ENCODE results near the gene PSMA5. TPM values are rescaled to one million over a fixed set of nuclear protein-coding genes. Genes with fewer than 3 reads are reported as not detected.
"Not testable (repeated sequence)": the region's sequence is repeated elsewhere in the genome, so short reads cannot be mapped to it uniquely, and the experiment has no call there.

The PSMA5 gene
- total RNA-seq, 1 experiment from 2014 or later, result 190 TPM

DNA sequence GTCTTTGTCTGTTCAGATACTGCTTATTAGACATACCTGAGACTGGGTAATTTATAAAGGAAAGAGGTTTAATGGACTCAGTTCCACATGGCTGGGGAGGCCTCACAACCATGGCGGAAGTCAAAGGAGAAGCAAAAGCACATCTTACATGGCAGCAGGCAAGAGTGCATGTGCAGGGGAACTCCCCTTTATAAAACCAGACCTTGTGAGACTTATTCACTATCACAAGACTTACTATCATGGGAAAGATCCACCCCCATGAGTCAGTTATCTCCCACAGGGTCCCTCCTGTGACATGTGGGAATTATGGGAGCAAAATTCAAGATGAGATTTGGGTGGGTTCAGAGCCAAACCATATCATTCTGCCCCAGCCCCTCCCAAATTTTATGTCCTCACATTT lies 7.1 kb upstream of the PSMA5 start:
- peak; percentile 5 for DNase-seq (ENCODE audit: low spot score)

DNA sequence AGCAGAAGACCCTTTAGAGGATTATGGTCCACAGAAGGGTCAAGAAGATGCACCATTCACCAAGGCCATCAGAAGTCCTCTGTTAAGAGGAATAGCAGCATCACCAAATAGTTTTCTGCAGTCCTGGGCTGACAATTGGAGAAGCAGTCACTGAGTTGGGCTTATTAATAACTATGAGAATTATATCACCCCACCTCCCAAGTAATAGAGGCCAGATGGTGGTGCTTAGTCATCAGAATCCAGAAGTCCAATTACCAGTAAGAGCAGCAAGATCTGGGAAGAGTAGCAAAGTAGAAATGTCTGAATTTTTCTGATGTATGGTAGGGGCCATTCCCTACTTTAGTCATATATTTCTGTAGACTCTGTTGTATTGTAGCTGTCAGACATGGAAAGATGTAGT lies 6.1 kb upstream of the PSMA5 start:
- no peak for DNase-seq (ENCODE audit: low spot score)

DNA sequence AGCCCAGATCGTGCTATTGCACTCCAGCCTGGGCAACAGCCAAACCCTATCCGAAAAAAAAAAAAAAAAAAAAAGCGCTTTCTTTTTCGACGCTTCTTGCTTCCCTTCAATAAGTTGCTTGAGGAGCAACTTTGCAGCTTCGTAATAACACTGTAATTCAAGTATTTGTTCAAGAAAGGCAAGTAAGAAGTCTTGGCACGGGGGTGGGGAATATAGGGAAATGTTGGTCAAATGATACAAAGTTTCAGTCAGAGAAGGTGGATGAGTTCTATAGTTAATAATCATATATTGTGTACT lies 871 bp upstream of the PSMA5 start:
- DNase-seq (ENCODE audit: low spot score), result no peak

DNA sequence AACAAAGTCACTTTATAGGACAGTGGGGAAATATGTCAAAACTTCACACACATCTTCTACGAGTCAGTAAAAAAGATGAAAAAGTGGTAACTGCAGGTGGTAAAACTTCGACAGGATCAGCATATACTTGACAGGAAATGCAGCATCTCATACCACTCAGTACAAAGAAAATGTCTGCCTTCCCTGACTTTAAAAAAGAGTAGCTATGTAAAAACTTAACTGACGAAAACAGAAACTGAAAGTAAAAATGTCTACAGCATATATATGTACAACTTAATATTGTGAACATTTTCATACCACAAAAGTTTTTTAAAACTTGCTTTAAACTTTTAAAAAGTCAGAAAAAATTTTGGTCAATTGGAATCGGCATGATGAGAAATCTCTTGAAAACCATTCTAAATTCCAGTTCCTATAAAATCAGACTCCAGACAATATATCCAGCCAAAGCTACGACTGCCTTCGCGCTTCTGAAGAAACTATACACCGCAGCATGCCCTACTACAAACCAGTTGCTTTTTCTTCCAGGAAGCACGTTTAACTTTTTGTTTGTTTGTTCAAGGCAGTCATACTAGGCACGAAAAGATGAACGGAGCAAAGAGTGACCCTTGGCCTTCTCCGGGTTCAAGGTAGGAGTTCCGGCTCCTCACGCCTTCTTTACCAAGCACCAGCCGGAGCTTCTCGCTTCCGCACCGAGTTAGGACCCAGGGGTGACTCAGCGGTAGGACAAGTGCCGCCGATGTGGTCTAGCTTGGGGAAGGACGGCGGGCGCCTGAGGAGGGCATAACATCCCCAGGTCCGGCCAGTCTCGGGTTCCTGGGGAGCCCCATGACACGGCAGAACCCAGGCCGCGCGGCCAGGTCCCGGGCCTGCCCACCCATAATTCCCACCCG lies 612 bp downstream of the PSMA5 start:
- peak; percentile 32 for DNase-seq (ENCODE audit: low spot score)

DNA sequence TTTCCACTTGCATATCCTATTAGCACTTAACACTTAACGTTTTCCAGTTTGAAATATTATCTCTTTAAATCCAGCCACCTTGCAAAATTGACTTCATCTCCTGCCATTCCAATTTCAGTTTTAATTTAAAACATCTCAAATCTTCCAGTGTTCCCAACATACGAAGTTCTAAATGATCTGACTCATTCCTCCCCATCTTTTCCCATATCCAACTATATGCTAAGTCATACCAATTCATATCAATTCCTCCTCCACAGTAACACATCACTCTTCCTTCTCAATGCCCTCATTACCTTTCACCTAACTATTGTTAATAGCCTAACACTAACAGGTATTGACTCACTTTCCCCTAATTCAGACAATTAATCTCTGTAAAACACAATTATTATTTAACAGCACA lies 2.8 kb downstream of the PSMA5 start:
- DNase-seq (ENCODE audit: low spot score), result no peak

DNA sequence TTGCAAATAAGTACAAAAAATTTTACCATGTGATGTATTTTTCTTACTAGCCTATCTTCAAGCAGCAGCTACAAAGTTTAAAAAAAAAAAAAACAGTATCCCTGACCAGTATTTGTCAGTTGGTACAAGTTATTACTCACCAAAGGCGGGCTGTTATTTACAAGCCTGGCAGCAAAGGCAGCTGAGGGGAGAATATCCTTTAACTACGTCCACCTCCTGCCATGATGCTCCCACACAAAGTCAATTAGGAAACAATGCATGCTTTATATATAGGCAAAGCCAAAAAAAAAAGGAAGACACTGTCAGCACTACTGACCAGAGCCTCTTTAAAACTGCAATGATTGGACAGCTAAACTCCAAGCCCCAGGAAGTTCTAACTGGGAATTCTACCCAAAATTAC lies 13.7 kb downstream of the PSMA5 start:
- DNase-seq (ENCODE audit: low spot score), result no peak

DNA sequence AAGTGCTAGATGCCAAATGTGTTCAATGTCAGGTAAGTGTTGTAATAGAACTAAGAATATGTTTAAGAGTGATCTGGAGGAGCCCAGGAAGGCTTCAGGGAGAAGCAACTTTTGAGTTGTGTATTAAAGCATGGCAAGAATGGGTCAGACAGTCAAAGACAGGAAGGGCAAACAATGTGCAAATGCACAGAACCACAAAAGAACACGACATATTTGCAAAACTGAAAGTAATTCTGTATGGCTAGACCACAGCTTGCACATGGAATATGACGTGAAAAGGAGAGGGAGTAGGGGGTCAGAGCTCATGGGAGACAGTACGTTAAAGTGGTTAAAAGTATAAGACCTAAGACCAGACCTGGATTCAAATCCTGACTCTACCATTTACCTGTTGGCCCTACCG lies 21.4 kb downstream of the PSMA5 start:
- DNase-seq (ENCODE audit: low spot score), result no peak

DNA sequence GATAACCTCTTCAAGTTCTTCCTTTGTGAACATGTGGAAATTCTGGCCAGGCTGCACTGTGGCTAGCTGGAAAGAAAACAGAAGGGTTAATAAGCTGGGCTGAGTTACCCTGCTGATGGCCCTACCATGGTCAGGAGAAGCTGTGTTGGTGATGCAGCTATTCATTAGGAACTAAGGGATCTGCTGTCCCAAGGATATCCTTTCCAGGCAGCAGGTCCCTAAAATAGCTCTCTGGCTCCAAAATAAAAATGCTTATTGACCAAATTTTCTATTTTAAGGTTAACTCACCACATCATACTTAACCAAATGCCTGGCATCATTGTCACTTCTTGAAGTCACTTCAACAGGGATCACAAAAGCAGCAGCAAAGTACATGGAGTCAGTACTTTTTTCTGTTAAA lies 24.2 kb downstream of the PSMA5 start:
- no peak for DNase-seq (ENCODE audit: low spot score)

DNA sequence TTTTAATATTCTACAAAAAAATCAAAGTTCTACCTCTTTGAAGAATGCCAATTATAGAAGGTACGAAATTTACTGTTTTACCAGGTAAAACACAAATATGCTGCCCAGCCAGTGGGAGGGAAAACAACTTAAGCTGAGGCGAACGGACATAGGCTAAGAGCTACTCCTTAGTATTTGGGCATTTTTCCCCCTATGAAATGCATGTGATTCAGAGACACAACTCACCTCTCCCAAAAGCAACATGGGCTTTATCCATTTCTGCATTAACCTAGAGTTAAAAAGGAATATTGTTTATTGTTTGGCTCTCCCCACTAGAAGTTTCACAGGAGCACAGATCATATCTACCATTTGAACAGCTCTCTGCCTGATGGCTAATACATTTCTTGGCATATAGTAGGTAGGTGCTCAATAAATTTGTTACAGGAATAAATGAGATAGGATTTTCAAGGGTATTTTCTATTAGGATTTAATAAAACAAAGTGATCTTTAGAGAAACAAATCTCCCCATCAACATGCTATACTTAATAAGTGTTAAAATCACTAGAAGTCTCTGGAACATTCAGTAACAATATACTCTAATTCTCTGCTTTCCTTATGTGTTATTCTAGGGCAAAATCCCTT lies 26.1 kb downstream of the PSMA5 start:
- no peak for DNase-seq (ENCODE audit: low spot score)

DNA sequence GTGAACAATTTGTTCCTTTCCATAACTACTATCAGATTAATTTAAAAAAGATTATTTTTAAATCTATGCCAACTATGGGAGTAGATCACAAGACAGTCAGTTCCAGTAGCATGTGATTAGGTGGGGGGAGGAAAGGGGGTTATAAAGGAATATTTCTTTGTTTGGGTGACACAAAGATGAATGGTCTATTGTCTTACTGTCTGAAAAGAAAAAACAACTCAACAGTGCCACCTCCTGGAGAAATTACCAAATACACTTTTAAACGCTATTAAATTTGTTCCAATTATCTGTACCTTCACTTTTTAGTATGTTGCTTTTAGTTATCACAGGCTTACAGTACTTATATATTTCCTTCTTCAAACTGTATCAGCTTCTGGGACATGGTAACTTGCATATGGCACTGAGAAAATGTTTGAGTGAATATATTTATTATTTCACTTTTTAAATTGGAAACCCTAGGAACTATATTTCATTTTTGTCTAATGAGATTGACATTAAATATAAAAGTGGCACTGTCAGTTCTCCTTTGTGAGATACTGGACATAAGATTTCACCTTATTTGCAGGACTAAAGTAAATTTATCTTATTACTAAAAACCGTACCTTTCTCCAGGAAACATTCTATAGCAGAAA lies 26.8 kb downstream of the PSMA5 start:
- DNase-seq (ENCODE audit: low spot score), result peak; percentile 68

DNA sequence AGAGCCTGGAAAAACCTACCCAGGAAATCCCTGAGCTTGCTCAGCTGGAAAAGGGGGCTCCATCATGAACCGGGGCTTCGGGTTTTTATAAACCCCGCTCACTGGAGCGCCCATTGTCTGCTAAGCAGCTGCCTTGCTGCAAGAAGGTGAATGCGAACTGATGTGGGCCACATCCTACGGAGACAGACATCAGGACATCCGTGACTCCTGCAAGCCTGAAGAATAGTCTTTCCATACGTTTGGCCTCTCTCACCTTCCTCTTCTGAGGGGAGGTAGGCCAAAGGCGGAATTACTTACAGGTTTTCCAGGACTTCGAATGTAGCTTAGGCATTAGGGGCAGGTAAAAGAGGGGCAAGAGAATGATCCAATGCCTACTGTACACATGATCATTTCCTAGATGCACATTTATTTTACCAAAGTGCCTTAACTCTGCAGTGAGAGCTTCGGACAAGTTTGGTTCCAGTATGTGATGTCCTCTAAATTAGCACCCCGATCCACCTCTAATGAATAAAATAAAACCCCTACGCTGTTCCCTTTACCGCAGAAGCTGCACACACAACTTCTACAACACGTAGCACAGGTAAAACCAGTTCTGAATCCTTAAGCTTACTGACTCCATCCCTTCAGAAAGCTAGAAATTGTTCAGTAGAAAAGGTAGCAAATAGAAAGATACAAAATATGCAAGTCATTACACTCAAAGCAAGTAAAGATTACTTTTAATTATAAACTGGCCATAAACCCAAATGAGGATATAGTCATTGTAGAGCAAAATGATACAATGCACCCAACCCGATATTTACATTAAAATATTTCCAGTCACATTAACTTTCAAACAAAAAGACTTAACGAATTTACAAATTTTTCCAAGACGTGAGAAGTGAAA lies 27.7 kb downstream of the PSMA5 start:
- DNase-seq (ENCODE audit: low spot score), result no peak

DNA sequence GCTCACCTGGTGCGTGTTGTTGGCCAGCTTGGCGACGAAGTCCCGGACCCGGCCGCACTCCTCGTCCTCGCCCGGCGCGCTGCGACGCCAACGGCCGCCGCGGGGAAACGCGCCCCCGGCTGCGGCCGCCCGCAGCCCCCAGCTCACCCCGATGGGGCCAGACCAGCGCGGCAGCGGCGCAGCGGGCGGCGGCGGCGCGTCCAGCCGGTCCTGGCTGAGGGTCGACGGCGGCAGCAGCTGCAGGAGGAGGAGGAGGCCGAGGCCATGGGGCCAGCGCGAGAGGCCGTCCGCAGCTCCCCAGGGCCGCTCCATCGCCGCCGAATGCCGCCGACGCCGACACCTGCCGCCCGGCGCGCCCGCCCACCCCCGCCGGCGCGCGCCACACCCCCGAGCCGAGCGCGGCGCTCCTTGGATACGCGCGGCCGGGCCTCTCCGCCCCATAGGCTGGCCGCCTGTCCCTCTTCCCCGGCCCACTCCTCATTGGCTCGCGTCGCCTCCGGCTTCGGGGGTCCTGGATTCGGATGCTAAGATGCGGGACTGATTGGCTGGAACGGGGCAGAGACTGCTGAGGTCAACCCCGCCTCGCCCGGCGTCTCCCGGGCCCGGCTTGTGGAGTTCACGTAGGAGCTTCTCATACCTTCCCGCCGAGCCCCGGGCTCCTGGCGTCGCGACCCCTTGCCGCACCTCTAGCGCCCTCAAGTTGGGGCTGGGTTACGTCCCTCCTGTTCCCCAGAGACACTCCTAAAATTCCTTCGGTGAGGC lies 28.5 kb downstream of the PSMA5 start, which contains the start of gene SORT1:
Gene SORT1, minus strand, starts transcription at position 338 of the 762 bp plus-strand sequence. Its CDS starts 26 bp downstream, at position 312.
- DNase-seq (ENCODE audit: low spot score), result peak; percentile 64

DNA sequence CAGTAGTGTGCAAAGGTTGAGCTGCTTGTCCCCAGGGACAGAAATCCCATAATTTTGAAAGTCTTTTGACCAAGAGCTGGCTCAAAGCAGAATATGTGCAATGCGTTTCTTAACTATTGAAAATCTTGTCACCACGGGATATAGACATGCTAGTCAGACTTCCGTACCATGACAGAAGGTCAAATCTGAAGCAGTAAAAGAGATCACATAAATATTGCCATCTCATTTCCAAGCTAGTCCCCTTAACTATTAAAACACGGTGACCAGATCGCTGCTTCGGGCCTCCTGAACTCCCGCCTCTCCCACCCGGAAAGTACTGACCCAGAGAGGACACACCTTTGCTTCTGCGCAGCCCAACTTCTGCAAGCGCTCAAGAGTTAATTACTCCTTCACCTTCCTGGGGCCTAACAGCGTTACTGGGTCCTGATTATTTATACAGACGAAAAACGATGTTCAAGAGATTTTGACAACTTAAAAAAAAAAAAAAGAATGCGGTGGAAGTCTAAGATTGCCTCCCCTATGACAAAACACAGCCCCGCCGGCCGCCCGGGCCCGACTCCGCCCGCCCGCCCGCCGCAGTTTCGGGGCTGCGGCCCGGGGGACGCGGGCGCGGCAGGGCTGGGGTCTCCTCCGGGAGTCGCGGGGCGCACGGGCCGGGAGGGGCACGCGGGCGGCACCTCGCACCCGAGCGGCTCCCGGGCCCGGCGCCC lies 29.2 kb downstream of the PSMA5 start:
- DNase-seq (ENCODE audit: low spot score), result no peak

DNA sequence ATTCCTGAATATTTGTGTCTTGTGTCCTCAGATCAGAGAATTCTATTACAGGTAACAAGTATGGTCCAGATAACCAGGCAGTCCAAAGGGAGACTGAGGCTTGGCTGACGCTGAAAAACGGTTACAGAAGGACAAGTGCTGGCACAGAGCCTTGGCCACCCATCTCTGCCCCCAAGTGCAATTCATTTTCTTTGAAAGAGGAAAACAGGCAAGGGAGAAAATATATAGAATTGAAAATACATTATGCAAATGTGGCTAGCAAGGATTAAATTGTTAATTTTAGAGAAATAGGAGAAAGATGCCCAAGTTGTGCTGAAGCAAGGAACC lies 29.8 kb downstream of the PSMA5 start:
- DNase-seq (ENCODE audit: low spot score), result no peak

DNA sequence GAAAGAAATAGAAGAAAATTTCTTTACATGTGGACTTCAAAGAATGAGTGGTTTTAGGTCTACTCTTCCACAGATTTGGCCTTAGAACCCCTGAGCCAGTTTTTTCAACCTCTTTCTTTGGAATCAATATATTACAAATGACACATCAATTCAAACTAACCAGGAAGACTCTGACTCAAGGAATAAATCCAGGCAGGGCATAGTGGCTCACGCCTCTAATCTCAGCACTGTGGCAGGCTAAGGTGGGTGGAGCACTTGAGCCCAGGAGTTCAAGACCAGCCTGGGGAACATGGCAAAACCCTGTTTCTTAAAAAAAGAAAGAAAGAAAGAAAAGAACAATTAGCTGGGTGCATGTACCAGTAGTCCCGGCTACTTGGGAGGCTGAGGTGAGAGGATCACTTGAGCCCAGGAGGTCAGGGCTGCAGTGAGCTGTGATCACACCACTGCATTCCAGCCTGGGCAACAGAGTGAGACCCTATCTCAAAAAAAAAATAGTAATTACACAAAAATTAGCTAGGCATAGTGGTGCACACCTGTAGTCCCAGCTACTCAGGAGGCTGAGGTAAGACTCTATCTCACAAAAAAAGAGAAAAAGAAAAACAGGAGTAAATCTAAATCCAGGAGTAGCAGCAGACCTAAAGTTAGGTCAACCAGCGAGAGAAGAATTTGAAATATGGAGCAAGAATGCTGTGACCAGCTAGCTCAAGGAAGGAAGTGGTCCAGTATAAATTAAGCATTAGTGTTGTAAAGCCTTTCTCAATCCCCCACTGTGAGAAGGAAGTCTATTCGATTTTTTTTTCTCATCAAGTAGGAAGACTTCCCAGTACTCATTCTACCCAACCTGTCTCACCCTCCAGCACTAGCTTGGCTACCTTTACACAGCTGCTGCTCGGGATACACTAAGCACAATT lies 30.4 kb downstream of the PSMA5 start:
- DNase-seq (ENCODE audit: low spot score), result peak; percentile 41

DNA sequence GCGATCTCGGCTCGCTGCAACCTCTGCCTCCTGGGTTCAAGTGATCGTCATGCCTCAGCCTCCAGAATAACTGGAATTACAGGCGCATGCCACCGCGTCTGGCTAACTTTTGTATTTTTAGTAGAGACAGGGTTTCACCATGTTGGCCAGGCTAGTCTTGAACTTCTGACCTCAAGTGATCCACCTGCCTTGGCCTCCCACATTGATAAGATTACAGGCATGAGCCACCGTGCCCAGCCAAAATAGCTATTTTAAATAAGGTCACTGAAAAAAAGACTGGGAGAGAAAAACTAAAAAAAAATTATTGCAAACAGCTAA lies 31.0 kb downstream of the PSMA5 start:
- DNase-seq (ENCODE audit: low spot score), result not testable (repeated sequence)

DNA sequence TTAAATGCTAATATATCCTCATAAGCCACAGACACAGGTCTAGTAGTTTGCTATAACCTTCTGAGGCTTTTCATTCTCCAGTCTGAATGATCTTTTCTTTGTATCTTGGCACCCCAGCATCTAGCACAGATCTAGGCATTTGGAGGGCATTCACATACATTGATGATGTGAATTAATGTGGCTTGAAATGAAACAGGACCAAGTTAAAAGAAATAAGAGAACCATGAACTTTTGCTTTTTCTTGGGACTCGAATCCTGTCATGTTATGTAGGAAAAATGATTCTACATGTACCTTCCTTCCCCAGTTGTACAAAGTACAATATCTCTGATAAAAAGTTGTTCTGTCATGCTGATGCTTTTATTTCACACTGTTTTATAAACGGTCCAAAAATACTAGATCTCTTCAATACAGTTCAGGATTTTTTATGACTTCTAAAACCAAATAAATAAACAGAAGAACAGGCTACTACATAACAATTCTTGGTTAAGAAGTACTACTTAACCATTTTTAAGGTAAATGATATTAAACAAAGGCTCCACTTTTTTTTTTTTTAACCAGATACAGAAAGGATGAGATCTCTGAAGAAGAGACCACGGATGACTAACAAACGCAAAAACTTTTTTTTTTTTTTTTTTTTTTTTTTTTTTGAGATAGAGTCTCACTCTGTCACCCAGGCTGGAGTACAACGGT lies 31.5 kb downstream of the PSMA5 start:
- DNase-seq (ENCODE audit: low spot score), result no peak

DNA sequence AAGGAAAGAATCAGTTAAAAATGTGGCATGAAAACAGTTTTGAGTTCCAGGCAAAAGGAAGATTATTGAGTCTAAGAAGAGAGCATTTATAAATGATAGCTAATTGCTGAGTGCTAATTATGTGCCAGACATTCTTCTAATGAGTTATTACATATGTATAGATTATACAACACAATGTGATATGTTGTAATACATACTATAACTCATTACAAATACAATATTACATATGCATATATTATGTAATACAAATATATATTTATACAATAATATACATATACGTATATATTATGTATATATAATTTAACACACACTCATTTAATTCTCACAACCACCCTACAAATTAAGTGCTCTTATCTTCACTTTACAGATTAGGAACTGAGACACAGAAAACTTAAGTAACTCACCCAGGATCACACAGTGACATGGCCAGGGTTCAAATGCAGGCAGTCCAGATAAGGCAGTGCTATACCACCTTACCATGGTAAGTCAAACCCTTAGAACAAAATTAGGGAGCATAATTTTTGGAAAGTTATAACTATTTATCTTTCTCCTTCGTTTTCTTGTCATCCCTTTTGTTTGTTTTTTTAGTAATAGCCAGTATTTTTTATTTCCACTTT lies 32.5 kb downstream of the PSMA5 start:
- DNase-seq (ENCODE audit: low spot score), result no peak
